Ectodermal cell (in vitro differentiated cells): ENCODE data around the gene DAPK2.

Source experiments
- H3K27ac ChIP-seq: 2 replicates; pipeline ENCODE4 v1.7.0; 2013; ENCODE audit warnings: mild to moderate bottlenecking, low read depth, low read length; ENCODE audit not compliant: insufficient read depth, poor library complexity, severe bottlenecking
- H3K27me3 ChIP-seq: 2 replicates; pipeline ENCODE4 v1.7.0; 2013; ENCODE audit warnings: mild to moderate bottlenecking, low read length; ENCODE audit not compliant: insufficient read depth, control insufficient read depth, poor library complexity, severe bottlenecking
- H3K36me3 ChIP-seq: one replicate; pipeline ENCODE4 v1.7.0; 2013; ENCODE audit warnings: low read length; ENCODE audit not compliant: control insufficient read depth, insufficient read depth
- H3K4me1 ChIP-seq: one replicate; pipeline ENCODE4 v1.7.0; 2013; ENCODE audit warnings: low read length; ENCODE audit not compliant: control insufficient read depth, insufficient read depth
- H3K4me3 ChIP-seq: 2 replicates; pipeline ENCODE4 v1.7.0; 2013; ENCODE audit warnings: low read depth, low read length, control low read depth; ENCODE audit not compliant: insufficient read depth
- H3K9me3 ChIP-seq: 2 replicates; pipeline ENCODE4 v1.7.0; 2013; ENCODE audit warnings: mild to moderate bottlenecking, low read length, moderate library complexity; ENCODE audit not compliant: control insufficient read depth
- WGBS, 2 experiments: methylation state at CpG; one replicate each; pipeline ENCODE4 v1.1.7; 2013; ENCODE audit warnings: missing lambda C conversion rate in 2 of 2; 5-methylcytosine and 5-hydroxymethylcytosine counted together

DAPK2 gene

GRCh38 chr15:63874616-63875015 is 171.7 kb downstream of the DAPK2 start:
- Histone ChIP-seq H3K9me3 (no peaks in the 10 kb centered on the region), H3K4me3 (no peak overlapping the region), H3K36me3 (no peaks in the 10 kb centered on the region), H3K4me1 (peaks cover 18% of the 10 kb centered on the region), H3K27ac (no peak overlapping the region), H3K27me3 (no peaks in the 10 kb centered on the region)
- 76 to 79% methylated on average over 4 of the region's 4 CpGs for WGBS, 2 experiments

- no peaks in the 10 kb centered on the region for H3K9me3 ChIP-seq
Observed at GRCh38 chr15:63872759-63873510, 173.3 kb downstream of the DAPK2 start.

DNA sequence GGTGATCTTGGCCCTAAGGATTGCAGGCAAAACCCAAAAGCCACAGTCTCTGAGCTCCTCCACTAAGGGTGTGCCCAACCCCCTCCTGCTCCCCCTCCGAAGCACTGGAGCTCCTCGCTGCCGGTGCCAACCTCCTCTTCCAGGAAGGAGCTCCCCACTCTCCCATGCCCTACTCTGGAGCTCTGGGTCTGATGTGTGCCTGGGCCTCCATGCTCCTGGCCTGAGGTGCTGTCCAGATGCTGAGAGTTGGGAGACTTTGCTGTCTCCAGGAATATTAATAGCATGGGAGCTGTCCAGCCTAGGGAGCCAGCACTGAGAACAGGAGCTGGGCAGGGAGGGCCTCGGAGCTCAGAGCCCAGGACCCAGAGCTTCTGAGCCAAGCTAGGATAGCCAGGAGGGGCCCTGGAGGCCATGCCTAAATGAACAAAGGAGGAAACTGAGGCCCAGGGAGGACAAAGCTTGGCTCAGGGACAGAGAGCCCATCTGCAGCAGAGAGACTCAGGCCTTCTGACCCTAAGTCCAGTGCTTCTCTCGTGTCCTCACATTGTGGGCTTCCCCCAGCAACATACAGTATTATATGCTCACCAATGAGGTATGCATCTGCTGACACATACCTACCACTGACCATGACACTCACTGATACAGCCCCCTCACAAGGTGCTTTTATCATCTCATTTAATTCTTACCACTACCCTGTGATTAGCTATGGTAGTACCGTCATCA is 175.6 kb downstream of the DAPK2 start:
- 77 to 78% methylated on average over 6 of the region's 6 CpGs for WGBS, 2 experiments
- Histone ChIP-seq H3K27me3 (no peaks in the 10 kb centered on the region), H3K9me3 (no peaks in the 10 kb centered on the region), H3K36me3 (no peaks in the 10 kb centered on the region), H3K27ac (no peak overlapping the region), H3K4me3 (no peak overlapping the region), H3K4me1 (no peaks in the 10 kb centered on the region)

More at GRCh38 chr15:63872759-63873510, 173.3 kb downstream of the DAPK2 start:
- Histone ChIP-seq H3K4me3 (no peak overlapping the region), H3K27me3 (no peaks in the 10 kb centered on the region), H3K36me3 (no peaks in the 10 kb centered on the region), H3K27ac (no peak overlapping the region), H3K4me1 (peaks cover 3% of the 10 kb centered on the region)
- WGBS, 2 experiments = 91 to 96% methylated on average over 7 to 8 of the region's 8 CpGs

DNA sequence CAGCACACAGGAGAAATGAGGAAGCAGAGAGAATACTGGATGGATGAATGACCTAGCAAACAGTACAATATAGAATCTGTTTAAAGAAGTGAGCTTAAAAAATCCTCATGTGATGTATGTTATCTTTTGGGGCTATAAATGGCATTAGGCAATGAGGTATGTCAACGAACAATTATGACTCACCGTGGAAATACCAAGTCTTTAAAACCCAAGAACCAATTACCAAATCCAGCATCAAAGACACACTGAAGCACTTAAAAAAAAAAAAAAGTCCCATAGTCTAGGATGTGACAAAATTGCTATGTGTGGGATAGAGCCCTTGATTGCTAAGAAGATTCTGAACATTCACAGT is 176.3 kb downstream of the DAPK2 start:
- WGBS, 2 experiments = 91% methylated on average over 2 of the region's 2 CpGs; no CpG with 5 or more reads in 1 of the 2 experiments
- Histone ChIP-seq H3K4me1 (no peaks in the 10 kb centered on the region), H3K27ac (no peak overlapping the region)

DNA sequence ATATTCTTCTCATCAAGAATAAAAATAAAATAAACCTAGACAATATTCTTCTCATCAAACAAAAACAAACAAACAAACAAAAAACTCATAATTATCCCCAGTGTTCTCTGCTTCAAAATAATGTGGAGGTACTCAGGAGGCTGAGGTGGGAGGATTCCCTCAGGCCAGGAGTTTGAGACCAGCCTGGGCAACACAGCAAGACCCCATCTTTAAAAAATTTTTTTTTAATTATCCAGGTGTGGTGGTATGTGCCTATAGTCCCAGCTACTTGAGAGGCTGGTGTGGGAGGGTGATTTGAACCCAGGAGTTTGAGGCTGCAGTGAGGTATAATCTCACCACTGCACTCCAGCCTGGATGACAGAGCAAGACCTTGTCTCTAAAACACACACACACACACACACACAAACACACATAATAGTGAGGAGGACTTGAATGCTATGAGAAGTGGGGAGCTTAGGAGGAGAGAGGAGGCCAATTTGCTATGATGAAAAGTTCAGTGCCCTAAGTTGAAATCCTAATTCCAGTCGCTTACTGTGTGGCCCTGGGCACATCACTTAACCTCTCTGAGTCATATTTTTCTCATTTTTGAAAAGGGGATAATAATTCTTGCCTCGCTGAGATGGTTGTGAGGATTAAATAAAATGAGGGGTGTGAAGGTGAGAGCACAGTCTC is 176.8 kb downstream of the DAPK2 start:
- no peak overlapping the region for H3K27ac ChIP-seq
- 91 to 100% methylated on average over 2 of the region's 2 CpGs for WGBS, 2 experiments

More for the DNA sequence above, 176.3 kb downstream of the DAPK2 start:
- Histone ChIP-seq H3K4me3 (no peak overlapping the region), H3K36me3 (no peaks in the 10 kb centered on the region), H3K9me3 (no peaks in the 10 kb centered on the region), H3K27me3 (no peaks in the 10 kb centered on the region)

DNA sequence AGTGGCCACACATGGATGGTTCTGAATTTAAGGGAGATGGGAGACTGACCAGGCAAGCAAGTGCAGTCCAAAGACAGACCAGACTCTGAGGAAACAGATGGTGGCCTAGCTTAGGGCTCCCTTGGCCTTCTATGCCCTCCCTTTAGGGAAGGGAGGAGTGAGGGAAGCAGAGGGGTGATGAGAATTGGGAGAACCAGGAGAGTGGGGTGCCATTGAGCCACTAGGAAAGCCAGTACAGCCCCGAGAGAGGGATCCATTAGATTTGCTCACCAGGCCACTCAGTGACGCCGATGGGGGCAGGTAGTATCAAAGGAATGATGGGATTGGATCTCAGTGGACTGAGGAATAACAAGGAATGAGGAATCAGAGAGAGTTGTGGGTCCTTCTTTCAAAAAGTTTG is 182.1 kb downstream of the DAPK2 start:
- no peaks in the 10 kb centered on the region for H3K27me3 ChIP-seq
- no peak overlapping the region for H3K27ac ChIP-seq
- 48% methylated on average over 3 of the region's 3 CpGs for WGBS, 2 experiments
- no peaks in the 10 kb centered on the region for H3K4me1 ChIP-seq
- H3K36me3 ChIP-seq = no peaks in the 10 kb centered on the region
- no peak overlapping the region for H3K4me3 ChIP-seq
- no peaks in the 10 kb centered on the region for H3K9me3 ChIP-seq

More for the DNA sequence above, 176.8 kb downstream of the DAPK2 start:
- H3K4me1 ChIP-seq = no peaks in the 10 kb centered on the region
- H3K27me3 ChIP-seq = no peaks in the 10 kb centered on the region
- H3K4me3 ChIP-seq = no peak overlapping the region
- no peaks in the 10 kb centered on the region for H3K36me3 ChIP-seq
- H3K9me3 ChIP-seq = no peaks in the 10 kb centered on the region

- H3K4me3 ChIP-seq = no peak overlapping the region
- WGBS, 2 experiments = 92 to 93% methylated on average over 2 of the region's 2 CpGs
- no peaks in the 10 kb centered on the region for H3K36me3 ChIP-seq
- no peak overlapping the region for H3K27ac ChIP-seq
- H3K27me3 ChIP-seq = no peaks in the 10 kb centered on the region
- H3K9me3 ChIP-seq = no peaks in the 10 kb centered on the region
- peaks cover 9% of the 10 kb centered on the region for H3K4me1 ChIP-seq
Observed at GRCh38 chr15:63861946-63862517, 184.3 kb downstream of the DAPK2 start.

GRCh38 chr15:63860555-63860954 is 185.7 kb downstream of the DAPK2 start:
- WGBS, 2 experiments = 72 to 80% methylated on average over 4 of the region's 4 CpGs
- Histone ChIP-seq H3K27ac (no peak overlapping the region), H3K27me3 (no peaks in the 10 kb centered on the region), H3K4me1 (peaks cover 10% of the 10 kb centered on the region), H3K4me3 (no peak overlapping the region), H3K36me3 (no peaks in the 10 kb centered on the region), H3K9me3 (no peaks in the 10 kb centered on the region)

DNA sequence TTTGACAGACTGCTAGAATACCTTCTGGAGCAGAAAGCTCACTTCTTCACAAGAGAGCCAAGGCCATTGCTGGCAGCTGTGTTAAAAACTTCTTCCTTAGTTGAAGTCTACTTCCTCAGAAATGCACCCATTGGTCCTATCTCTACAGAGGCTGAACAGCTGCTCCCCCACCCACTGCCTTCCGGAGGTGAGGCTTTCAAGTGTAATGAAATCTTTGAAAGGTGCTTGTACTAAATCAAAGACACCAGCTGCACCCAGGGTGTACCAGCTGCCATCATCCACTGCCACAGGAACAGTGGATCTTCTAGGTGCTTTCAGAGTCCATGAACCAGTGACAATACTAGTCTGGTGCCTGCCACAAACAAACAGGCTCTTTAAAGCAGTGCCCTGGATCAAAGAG is 186.1 kb downstream of the DAPK2 start:
- Histone ChIP-seq H3K27me3 (no peaks in the 10 kb centered on the region), H3K4me1 (peaks cover 10% of the 10 kb centered on the region), H3K4me3 (no peak overlapping the region), H3K9me3 (no peaks in the 10 kb centered on the region), H3K27ac (no peak overlapping the region), H3K36me3 (no peaks in the 10 kb centered on the region)
- 86 to 100% methylated on average over 1 of the region's 1 CpG for WGBS, 2 experiments

DNA sequence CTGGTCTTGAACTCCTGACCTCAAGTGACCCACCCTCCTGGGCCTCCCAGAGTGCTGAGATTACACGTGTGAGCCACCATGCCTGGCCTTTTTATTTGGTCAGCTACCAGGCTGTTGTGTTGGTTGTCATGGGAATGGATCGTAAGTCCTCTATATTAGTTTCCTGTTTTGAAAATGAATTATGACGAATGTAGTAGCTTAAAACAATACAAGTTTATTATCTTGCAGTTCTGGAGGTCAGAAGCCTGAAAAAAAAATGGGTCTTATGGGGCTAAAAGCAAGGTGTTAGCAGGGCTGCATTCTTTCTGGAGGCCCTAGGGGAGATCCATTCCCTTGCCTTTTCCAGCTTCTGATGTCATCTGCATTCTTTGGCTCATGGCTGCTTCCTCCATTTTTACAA is 187.4 kb downstream of the DAPK2 start:
- H3K27me3 ChIP-seq = no peaks in the 10 kb centered on the region
- no peaks in the 10 kb centered on the region for H3K36me3 ChIP-seq
- WGBS, 2 experiments = 84 to 89% methylated on average over 3 of the region's 3 CpGs
- peaks cover 10% of the 10 kb centered on the region for H3K4me1 ChIP-seq
- H3K27ac ChIP-seq = no peak overlapping the region
- no peak overlapping the region for H3K4me3 ChIP-seq
- H3K9me3 ChIP-seq = no peaks in the 10 kb centered on the region
